GM12878 (cell line): ENCODE results near the gene VIPAS39. TPM values are rescaled to one million over a fixed set of nuclear protein-coding genes. Genes with fewer than 3 reads are reported as not detected.

Experiments used
- IRF5 ChIP-seq: fragments of 450-650 bp; IDR thresholded peaks from 2 replicates; pipeline ENCODE4 v1.6.1; 2017; ENCODE audit warnings: borderline replicate concordance
- POU2F2 ChIP-seq: IDR thresholded peaks from 3 replicates; pipeline ENCODE4 v1.6.1; 2011; ENCODE audit warnings: low read depth, mild to moderate bottlenecking, low read length, borderline replicate concordance
- RFX5 ChIP-seq: IDR thresholded peaks from 2 replicates; pipeline ENCODE4 v1.6.1; 2011; ENCODE audit warnings: low read depth, low read length, improper control_type of control experiment
- YY1 ChIP-seq: IDR thresholded peaks from 2 replicates; pipeline ENCODE4 v1.6.1; 2011; ENCODE audit warnings: low read depth, mild to moderate bottlenecking, low read length
- ZBTB33 ChIP-seq: fragments of 450-650 bp; IDR thresholded peaks from 2 replicates; pipeline ENCODE4 v1.6.1; 2017; ENCODE audit warnings: mild to moderate bottlenecking
- polyA plus RNA-seq, 11 experiments: library from polyadenylated mRNA; depleted of rRNA in 4 of 11; unstranded in 6 of 11; stranded (reverse) in 5 of 11; fragments of >200 nt; fragmentation: Nextera tagmentation in 4 of 11; fragmentation: Illumina TruSeq in 1 of 11; extraction: Ambion mirVana in 4 of 11; extraction: Trizol in 1 of 11; gene quantifications; 1 replicate in 1 of 11; 2 replicates in 10 of 11; pipeline versions ENCODE4 v1.2.1 to v1.2.3, GENCODE V29; 2011 to 2016; ENCODE audit warnings: inconsistent platforms in 2 of 11, missing spikeins in 2 of 11, low read depth in 1 of 11
- small RNA-seq: library from RNA; depleted of rRNA; stranded (forward); fragments of <200 nt; gene quantifications from one replicate; pipeline ENCODE3, GENCODE V24; 2014
- total RNA-seq, 4 experiments: library from RNA; depleted of rRNA in 3 of 4; stranded (reverse); fragments of >200 nt in 3 of 4; fragmentation: Illumina TruSeq in 1 of 4; extraction: Trizol in 1 of 4; gene quantifications; 2 replicates each; pipeline versions ENCODE4 v1.2.1 to v1.2.3, GENCODE V29; 2013 to 2021

The VIPAS39 gene
- total and polyA plus RNA-seq, 10 of the 15 experiments (the other 5 are each of a cell fraction or from before 2014, with no cell fraction given): 6.7 to 38.8 (median 18.5) TPM

DNA sequence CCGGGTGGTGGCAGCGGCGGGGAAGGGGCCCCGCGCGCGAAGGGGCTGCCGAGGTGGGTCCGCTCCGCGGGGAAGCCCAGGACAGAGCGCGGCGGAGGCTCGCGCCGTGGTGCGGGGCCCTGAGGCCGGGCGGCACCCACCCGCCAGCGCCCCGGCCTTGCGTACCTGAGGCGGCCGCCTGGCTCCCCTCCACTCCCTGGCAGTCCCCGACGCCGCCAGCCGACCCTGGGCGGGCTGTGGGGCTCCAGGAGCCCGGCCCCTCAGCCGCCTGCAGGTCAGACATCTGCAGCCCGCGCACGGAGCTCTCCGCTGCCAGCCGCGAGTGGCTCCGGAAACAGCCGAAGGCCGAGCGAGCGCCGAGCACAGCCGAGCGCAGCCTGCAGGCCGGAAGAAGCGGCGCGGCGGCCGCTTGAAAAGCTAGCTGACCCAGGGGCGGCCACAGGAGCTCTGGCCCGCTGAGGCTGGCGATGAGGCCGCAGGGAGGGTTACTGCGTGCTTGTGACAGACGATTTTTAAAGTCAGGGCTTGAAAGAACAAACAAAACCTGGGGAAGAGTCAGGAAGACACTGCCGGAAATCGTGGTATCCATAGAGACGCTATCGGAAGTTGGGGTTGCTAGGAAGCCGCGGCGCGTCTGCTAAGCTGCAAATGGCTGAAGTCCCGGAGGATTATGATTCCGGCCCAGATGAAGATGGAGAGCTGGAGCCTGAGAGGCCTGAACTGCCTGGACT, 80.5 kb downstream of the VIPAS39 start, which contains the start of the genes SAMD15 and TMED8 (continued):
- TF ChIP-seq IRF5 (no peak), POU2F2 (no peak), ZBTB33 (no peak), YY1 (peak; percentile 93), RFX5 (no peak)

Small RNAs within 50 kb of the gene (small RNA-seq; reads per million reads assigned to genes)
- gene RF00404: not detected

Other genes starting within 250 kb of the VIPAS39 start
Only the 7 nearest of the 9 such genes appear.
- 3.3 and 6.0 TPM in 2 replicates for gene POMT2, start 136.7 kb downstream of the VIPAS39 start, total RNA-seq (2014; rRNA removed)
- 4.9 and 5.3 TPM in 2 replicates for gene POMT2, start 136.7 kb downstream of the VIPAS39 start, total RNA-seq (2014; rRNA removed; fragmentation: Illumina TruSeq; extraction: Trizol)
- 13.9 TPM in 2 replicates for gene POMT2, start 136.7 kb downstream of the VIPAS39 start, total RNA-seq (2021)
- gene POMT2, start 136.7 kb downstream of the VIPAS39 start, polyA plus RNA-seq (2011; rRNA removed): 8.8 and 11.2 TPM in 2 replicates
- 5.3 and 10.6 TPM in 2 replicates for gene POMT2, start 136.7 kb downstream of the VIPAS39 start, polyA plus RNA-seq (2014; fragmentation: Illumina TruSeq; extraction: Trizol)
- gene POMT2, start 136.7 kb downstream of the VIPAS39 start, polyA plus RNA-seq (2014; fragmentation: Nextera tagmentation; extraction: Ambion mirVana): under 1 TPM; 0.23 to 0.99 TPM
- gene POMT2, start 136.7 kb downstream of the VIPAS39 start, polyA plus RNA-seq (2014; rRNA removed): 7.0 and 9.7 TPM in 2 replicates
- gene POMT2, start 136.7 kb downstream of the VIPAS39 start, polyA plus RNA-seq (2016; fragmentation: Nextera tagmentation; extraction: Ambion mirVana): 1 to 10 TPM; 7.2 to 9.6 TPM
- 33.4 and 38.7 TPM in 2 replicates for gene GSTZ1, start 136.6 kb downstream of the VIPAS39 start, total RNA-seq (2014; rRNA removed)
- 33.3 and 33.7 TPM in 2 replicates for gene GSTZ1, start 136.6 kb downstream of the VIPAS39 start, total RNA-seq (2014; rRNA removed; fragmentation: Illumina TruSeq; extraction: Trizol)
- 24.9 and 26.9 TPM in 2 replicates for gene GSTZ1, start 136.6 kb downstream of the VIPAS39 start, total RNA-seq (2021)
- gene GSTZ1, start 136.6 kb downstream of the VIPAS39 start, polyA plus RNA-seq (2011; rRNA removed): 8.6 and 21.4 TPM in 2 replicates
- gene GSTZ1, start 136.6 kb downstream of the VIPAS39 start, polyA plus RNA-seq (2014; fragmentation: Illumina TruSeq; extraction: Trizol): 25.5 and 34.7 TPM in 2 replicates
- gene GSTZ1, start 136.6 kb downstream of the VIPAS39 start, polyA plus RNA-seq (2014; fragmentation: Nextera tagmentation; extraction: Ambion mirVana): 10 to 100 TPM; 17.9 to 25.4 TPM
- 28.3 and 30.5 TPM in 2 replicates for gene GSTZ1, start 136.6 kb downstream of the VIPAS39 start, polyA plus RNA-seq (2014; rRNA removed)
- 10 to 100 TPM; 27.4 to 33.5 TPM for gene GSTZ1, start 136.6 kb downstream of the VIPAS39 start, polyA plus RNA-seq (2016; fragmentation: Nextera tagmentation; extraction: Ambion mirVana)
- gene TMED8, start 80.5 kb downstream of the VIPAS39 start, total RNA-seq (2014; rRNA removed): 29.7 and 36.2 TPM in 2 replicates
- 34.2 and 35.8 TPM in 2 replicates for gene TMED8, start 80.5 kb downstream of the VIPAS39 start, total RNA-seq (2014; rRNA removed; fragmentation: Illumina TruSeq; extraction: Trizol)
- gene TMED8, start 80.5 kb downstream of the VIPAS39 start, total RNA-seq (2021): 31.9 and 32.9 TPM in 2 replicates
- gene TMED8, start 80.5 kb downstream of the VIPAS39 start, polyA plus RNA-seq (2011; rRNA removed): 39.1 and 52.7 TPM in 2 replicates
- gene TMED8, start 80.5 kb downstream of the VIPAS39 start, polyA plus RNA-seq (2014; fragmentation: Illumina TruSeq; extraction: Trizol): 33.0 and 39.6 TPM in 2 replicates
- 1 to 10 TPM; 7.3 to 7.4 TPM for gene TMED8, start 80.5 kb downstream of the VIPAS39 start, polyA plus RNA-seq (2014; fragmentation: Nextera tagmentation; extraction: Ambion mirVana)
- gene TMED8, start 80.5 kb downstream of the VIPAS39 start, polyA plus RNA-seq (2014; rRNA removed): 21.1 and 22.5 TPM in 2 replicates
- gene TMED8, start 80.5 kb downstream of the VIPAS39 start, polyA plus RNA-seq (2016; fragmentation: Nextera tagmentation; extraction: Ambion mirVana): 10 to 100 TPM; 17.8 to 18.9 TPM
- 0.27 and 0.96 TPM in 2 replicates for gene SAMD15, start 80.2 kb downstream of the VIPAS39 start, total RNA-seq (2014; rRNA removed)
- 0.98 and 1.9 TPM in 2 replicates for gene SAMD15, start 80.2 kb downstream of the VIPAS39 start, total RNA-seq (2014; rRNA removed; fragmentation: Illumina TruSeq; extraction: Trizol)
- gene SAMD15, start 80.2 kb downstream of the VIPAS39 start, total RNA-seq (2021): 0.74 and 1.1 TPM in 2 replicates
- 0.33 and 1.1 TPM in 2 replicates for gene SAMD15, start 80.2 kb downstream of the VIPAS39 start, polyA plus RNA-seq (2011; rRNA removed)
- gene SAMD15, start 80.2 kb downstream of the VIPAS39 start, polyA plus RNA-seq (2014; fragmentation: Illumina TruSeq; extraction: Trizol): 0.78 and 1.1 TPM in 2 replicates
- under 1 TPM; 0.63 to 0.93 TPM for gene SAMD15, start 80.2 kb downstream of the VIPAS39 start, polyA plus RNA-seq (2014; fragmentation: Nextera tagmentation; extraction: Ambion mirVana)
- gene SAMD15, start 80.2 kb downstream of the VIPAS39 start, polyA plus RNA-seq (2014; rRNA removed): 0.38 and 2.0 TPM in 2 replicates
- 1 to 10 TPM; 1.2 to 1.5 TPM for gene SAMD15, start 80.2 kb downstream of the VIPAS39 start, polyA plus RNA-seq (2016; fragmentation: Nextera tagmentation; extraction: Ambion mirVana)
- gene NOXRED1, start 34.1 kb downstream of the VIPAS39 start, total RNA-seq (2014; rRNA removed): 0.11 and 0.17 TPM in 2 replicates
- gene NOXRED1, start 34.1 kb downstream of the VIPAS39 start, total RNA-seq (2014; rRNA removed; fragmentation: Illumina TruSeq; extraction: Trizol): 0.13 and 0.14 TPM in 2 replicates
- 0.21 and 0.45 TPM in 2 replicates for gene NOXRED1, start 34.1 kb downstream of the VIPAS39 start, total RNA-seq (2021)
- 0.62 and 0.98 TPM in 2 replicates for gene NOXRED1, start 34.1 kb downstream of the VIPAS39 start, polyA plus RNA-seq (2011; rRNA removed)
- 0.21 and 0.22 TPM in 2 replicates for gene NOXRED1, start 34.1 kb downstream of the VIPAS39 start, polyA plus RNA-seq (2014; fragmentation: Illumina TruSeq; extraction: Trizol)
- gene NOXRED1, start 34.1 kb downstream of the VIPAS39 start, polyA plus RNA-seq (2014; fragmentation: Nextera tagmentation; extraction: Ambion mirVana): under 1 TPM; 0.07 to 0.14 TPM
- gene NOXRED1, start 34.1 kb downstream of the VIPAS39 start, polyA plus RNA-seq (2014; rRNA removed): 0.10 TPM in 1 of 2 replicates, not detected in the other
- gene NOXRED1, start 34.1 kb downstream of the VIPAS39 start, polyA plus RNA-seq (2016; fragmentation: Nextera tagmentation; extraction: Ambion mirVana): under 1 TPM; 0.06 to 0.13 TPM
- gene AHSA1, start 492 bp upstream of the VIPAS39 start, total RNA-seq (2014; rRNA removed): 151 and 175 TPM in 2 replicates
- gene AHSA1, start 492 bp upstream of the VIPAS39 start, total RNA-seq (2014; rRNA removed; fragmentation: Illumina TruSeq; extraction: Trizol): 211 and 243 TPM in 2 replicates
- gene AHSA1, start 492 bp upstream of the VIPAS39 start, total RNA-seq (2021): 165 and 174 TPM in 2 replicates
- 194 and 197 TPM in 2 replicates for gene AHSA1, start 492 bp upstream of the VIPAS39 start, polyA plus RNA-seq (2011; rRNA removed)
- 295 and 366 TPM in 2 replicates for gene AHSA1, start 492 bp upstream of the VIPAS39 start, polyA plus RNA-seq (2014; fragmentation: Illumina TruSeq; extraction: Trizol)
- 10 to 100 TPM; 51.8 to 98.3 TPM for gene AHSA1, start 492 bp upstream of the VIPAS39 start, polyA plus RNA-seq (2014; fragmentation: Nextera tagmentation; extraction: Ambion mirVana)
- 201 and 205 TPM in 2 replicates for gene AHSA1, start 492 bp upstream of the VIPAS39 start, polyA plus RNA-seq (2014; rRNA removed)
- gene AHSA1, start 492 bp upstream of the VIPAS39 start, polyA plus RNA-seq (2016; fragmentation: Nextera tagmentation; extraction: Ambion mirVana): 100 to 1,000 TPM; 252 to 261 TPM
- not detected in 2 replicates for gene ISM2, start 41.2 kb upstream of the VIPAS39 start, total RNA-seq (2014; rRNA removed)
- gene ISM2, start 41.2 kb upstream of the VIPAS39 start, total RNA-seq (2014; rRNA removed; fragmentation: Illumina TruSeq; extraction: Trizol): not detected in 2 replicates
- gene ISM2, start 41.2 kb upstream of the VIPAS39 start, total RNA-seq (2021): not detected in 2 replicates
- 0.03 TPM in 1 of 2 replicates, not detected in the other for gene ISM2, start 41.2 kb upstream of the VIPAS39 start, polyA plus RNA-seq (2011; rRNA removed)
- not detected in 2 replicates for gene ISM2, start 41.2 kb upstream of the VIPAS39 start, polyA plus RNA-seq (2014; fragmentation: Illumina TruSeq; extraction: Trizol)
- not detected for gene ISM2, start 41.2 kb upstream of the VIPAS39 start, polyA plus RNA-seq (2014; fragmentation: Nextera tagmentation; extraction: Ambion mirVana)
- 0.14 TPM in 1 of 2 replicates, not detected in the other for gene ISM2, start 41.2 kb upstream of the VIPAS39 start, polyA plus RNA-seq (2014; rRNA removed)
- gene ISM2, start 41.2 kb upstream of the VIPAS39 start, polyA plus RNA-seq (2016; fragmentation: Nextera tagmentation; extraction: Ambion mirVana): not detected